GM19467 (cell line): Measurements from ENCODE around the gene ADAMTSL1.
A peak's percentile ranks its signal among the peaks of the same experiment; 100 is the strongest.

Source experiments
- ATAC-seq: cut with Tn5 transposase; IDR thresholded peaks from one replicate; pipeline ENCODE4 v1.9.1; 2021; ENCODE audit warnings: mild to moderate bottlenecking, moderate library complexity; ENCODE audit not compliant: unreplicated experiment

ADAMTSL1 gene

GRCh38 chr9:18848657-18849056 is 374.7 kb downstream of the ADAMTSL1 start:
- no peak for ATAC-seq

GRCh38 chr9:18849270-18849669 is 375.3 kb downstream of the ADAMTSL1 start:
- ATAC-seq: no peak

- no peak for ATAC-seq
Measured at GRCh38 chr9:18849890-18850677, 376.1 kb downstream of the ADAMTSL1 start.

DNA sequence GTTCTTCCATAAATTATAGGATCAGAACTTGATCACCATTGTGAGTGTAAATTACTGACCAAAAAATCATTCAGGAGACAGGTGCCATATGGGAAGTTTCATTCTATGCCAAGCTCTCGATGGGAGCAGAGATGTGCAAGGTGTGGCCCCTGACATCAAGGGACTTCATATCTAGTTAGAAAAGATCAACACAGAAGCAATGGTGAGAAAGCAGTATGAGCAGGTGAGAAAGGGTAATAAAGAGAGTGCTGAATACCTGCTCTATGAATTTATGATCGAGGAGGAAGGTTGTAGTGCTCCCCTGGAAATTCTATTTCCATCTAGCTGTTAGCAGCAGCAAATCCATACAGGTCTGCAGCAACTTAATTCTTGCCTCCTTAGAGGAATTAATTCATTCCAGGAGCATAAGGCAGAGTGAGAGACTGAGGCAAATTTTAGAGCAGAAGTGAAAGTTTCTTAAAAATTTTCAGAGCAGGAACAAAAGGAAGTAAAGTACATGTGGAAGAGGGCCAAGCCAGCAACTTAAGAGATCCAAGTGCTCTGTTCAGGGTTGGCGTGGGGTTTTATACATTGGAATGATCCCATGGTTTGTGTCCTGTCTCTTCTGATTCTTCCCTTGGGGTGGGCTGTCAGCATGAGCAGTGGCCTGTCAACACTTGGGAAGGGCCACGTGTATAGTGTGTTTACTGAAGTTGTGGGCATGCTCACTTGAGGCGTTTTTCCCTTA is 377.3 kb downstream of the ADAMTSL1 start:
- ATAC-seq: no peak

DNA sequence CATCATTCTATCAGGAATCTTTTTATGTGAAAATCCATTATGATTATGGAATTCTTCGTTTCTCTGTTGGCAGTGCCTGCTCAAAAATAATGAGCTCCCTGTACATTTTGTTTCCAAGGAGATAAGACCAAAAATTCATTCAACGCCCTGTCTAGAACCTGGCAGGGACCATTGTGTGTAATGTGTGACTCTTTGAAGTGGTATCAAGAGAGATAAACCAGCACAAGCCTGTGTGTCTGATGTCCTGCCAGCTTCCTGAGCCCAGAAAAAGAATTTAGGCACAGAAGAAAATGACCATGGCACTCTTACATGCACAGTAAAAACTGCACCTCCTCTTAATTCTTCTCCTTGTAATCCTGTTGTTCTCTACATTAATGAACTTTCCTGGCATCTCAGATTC is 381.7 kb downstream of the ADAMTSL1 start:
- no peak for ATAC-seq

DNA sequence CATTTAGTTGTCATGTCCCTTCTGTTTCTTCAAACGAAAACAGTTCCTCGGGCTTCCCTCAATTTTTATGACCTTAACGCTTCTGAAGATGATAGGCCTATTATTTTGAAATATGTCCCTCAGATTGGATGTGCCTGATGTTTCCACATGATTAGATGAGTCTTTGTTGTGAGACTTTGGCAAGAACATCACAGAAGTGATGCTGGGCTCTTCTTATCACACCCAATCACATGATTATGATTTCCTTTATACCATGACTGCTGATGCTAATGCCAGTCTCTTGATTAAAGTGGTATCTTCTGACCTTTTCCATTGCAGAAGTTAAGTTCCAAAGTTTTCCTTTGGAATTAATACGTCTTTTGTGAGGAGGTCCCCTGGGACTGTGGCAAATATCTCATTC is 383.4 kb downstream of the ADAMTSL1 start:
- ATAC-seq: no peak

- ATAC-seq: no peak
Measured at GRCh38 chr9:18857769-18858168, 383.8 kb downstream of the ADAMTSL1 start.

DNA sequence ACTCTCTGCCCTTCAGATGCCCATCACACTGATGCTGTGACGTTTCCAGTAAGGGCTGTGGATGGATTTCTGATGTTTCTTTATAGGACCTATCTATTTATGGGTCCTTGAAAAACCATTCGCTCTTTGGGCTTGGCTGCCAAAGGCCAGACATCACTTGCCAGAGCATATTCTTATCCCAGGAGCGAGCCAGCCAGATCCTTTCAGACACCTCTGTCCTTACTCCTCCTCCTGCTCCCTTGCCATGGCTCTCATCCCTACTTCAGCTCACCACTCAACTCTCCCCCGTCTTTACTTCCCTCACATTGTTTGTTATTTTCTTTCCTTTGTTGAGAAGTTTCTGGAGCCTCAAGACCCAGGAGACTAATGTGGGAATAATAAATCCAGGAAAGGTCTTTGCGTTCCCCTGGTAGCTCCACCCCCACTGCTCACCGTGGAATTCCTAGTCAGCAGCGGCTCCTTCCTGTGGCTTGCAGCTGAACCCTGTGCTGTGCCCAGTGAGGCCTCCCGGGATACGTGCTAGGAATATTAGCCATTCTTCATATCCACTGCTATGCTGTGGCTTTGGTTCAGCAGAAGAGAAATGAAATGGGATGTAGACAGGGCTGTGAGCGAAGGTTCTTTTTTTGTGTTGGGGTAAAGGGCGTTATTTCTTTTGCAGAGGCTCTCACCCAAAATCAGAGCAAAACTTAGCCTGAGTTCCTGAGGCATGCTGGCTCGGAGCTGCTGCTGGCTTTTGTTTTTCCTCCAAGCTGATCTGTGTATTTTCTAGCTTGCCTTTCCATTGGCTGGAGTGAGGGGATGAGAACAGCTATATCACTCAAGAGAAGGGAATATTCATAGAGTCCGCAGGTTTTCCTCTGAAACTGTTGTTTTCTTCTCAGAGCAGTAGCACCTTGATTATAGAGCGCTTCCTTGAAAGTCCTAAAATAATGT is 387.9 kb downstream of the ADAMTSL1 start:
- ATAC-seq: no peak

GRCh38 chr9:18863791-18864190 is 389.8 kb downstream of the ADAMTSL1 start:
- ATAC-seq: no peak

DNA sequence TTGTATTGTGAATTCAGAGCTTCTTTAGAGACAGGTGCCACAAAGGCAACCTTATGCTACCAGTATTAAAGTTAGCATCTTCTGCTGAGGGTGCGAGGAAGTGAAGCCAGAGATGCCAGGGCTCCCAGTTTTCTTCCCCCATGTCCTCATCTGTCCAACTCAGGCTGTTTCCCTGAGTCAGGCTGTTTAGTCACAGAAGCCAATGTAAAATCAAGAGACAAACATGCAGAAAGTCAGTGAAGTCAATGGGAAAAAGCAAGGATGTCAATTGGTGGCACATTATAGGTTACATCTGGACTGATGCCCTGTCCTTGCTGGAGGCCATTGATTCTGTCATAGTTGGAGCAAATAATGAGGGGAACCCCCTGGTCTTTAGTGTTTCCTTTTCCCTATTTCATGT is 390.6 kb downstream of the ADAMTSL1 start:
- ATAC-seq: no peak

DNA sequence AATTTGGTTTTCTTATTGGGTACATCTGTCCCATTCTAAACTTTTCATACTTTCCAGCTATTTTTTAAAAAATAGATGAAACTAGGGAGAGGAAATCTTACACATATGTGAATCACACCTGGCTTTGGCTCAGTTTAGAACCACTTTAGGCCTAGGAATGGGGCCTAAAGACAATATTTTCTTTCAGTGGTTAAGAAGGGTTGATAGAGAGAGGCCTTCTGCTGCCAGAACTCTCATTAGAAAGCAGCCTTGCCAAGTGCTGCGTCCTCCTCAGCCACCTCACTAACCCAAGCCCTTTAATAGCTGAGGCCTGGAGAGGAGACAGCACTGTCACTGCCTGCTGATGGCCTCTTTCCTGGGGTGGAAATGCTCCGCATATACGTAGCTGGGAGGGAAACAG is 391.6 kb downstream of the ADAMTSL1 start:
- ATAC-seq: no peak

DNA sequence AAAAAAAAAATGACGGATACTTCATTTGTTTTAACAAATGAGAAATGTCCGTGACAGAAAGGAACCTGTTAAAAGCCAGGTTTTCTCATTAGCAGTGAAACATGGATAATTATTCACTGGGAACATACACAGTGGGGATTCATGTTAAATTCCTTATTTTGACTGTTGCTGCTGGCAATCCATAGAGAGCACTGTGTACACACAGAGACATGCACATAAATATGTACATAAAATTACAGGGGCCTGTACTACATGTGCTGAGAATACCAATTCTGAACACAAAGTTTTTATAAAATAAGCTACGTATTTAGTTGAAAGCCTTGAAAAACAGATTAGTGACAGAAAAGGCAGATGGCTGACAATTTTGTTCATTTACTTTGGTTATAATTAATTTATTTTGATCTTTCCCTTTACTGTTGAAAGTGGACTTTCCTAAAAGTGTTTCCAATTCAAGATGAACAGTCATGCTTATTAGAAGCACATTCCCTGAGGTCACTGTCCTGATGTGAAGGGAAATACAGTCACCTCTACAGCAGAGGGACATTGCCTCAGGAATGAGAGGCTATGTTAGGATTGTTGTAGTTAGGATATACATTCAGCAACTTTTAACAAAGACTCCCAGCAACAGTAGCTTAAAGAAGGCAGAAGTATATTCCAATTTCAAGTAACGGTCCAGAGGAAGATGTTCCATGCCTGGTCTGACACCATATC is 392.3 kb downstream of the ADAMTSL1 start:
- ATAC-seq: no peak

DNA sequence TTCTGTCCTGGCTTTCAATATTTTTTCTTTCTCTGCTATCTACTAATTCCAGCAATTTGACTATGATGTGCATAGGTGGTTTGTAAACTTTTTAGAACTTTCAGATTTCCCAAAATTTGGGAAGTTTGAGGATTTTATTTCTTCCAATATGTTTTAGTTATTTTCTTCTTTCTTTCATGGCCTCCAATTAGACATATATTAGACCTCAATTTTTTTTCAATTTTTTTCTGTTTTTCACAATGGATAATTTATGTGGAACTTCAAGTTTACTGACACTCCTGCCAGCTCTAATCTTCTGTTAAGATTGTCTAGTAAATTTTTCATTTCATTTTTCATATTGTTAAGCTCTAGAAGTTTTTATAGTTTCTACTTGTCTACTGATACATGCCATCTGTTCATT is 395.8 kb downstream of the ADAMTSL1 start:
- no peak for ATAC-seq

GRCh38 chr9:18874069-18874468 is 400.1 kb downstream of the ADAMTSL1 start:
- ATAC-seq: no peak

DNA sequence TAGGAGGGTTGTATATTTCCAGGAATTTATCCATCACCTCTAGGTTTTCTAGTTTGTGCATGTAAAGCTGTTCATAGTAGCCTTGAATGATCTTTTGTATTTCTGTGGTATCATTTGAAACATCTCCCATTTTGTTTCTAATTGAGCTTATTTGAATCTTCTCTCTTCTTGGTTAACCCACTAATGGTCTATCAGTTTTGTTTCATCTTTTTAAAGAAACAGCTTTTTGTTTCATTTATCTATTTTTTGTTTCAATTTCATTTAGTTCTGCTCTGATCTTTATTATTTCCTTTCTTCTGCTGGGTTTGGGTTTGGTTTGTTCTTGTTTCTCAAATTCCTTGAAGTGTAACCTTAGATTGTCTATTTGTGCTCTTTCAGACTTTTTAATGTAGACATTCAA is 401.0 kb downstream of the ADAMTSL1 start:
- ATAC-seq: peak; percentile 68

DNA sequence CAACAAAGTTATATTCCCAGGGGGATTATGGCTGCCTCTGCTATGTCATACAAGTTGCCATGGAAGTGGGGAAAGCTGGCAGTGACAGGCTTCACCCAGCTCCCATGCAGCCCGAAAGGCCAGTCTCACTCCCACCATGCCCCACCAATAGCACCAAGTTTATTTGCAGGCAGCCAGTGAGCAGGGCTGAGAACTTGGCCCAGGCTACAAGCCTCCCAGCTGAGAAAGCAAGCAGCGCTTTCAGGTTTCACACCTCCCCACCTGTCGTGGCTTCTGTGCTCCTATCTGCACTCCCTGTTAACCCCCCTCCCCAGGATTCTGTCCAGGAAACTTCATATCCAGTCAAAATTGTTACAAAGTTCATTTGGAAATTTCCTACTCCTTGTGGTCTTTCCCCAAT is 404.0 kb downstream of the ADAMTSL1 start:
- no peak for ATAC-seq

- ATAC-seq: no peak
Measured at GRCh38 chr9:18881758-18882157, 407.8 kb downstream of the ADAMTSL1 start.

- no peak for ATAC-seq
Measured at GRCh38 chr9:18887546-18887945, 413.6 kb downstream of the ADAMTSL1 start.

- ATAC-seq: no peak
Measured at GRCh38 chr9:18888290-18888689, 414.3 kb downstream of the ADAMTSL1 start.

GRCh38 chr9:18889550-18889949 is 415.6 kb downstream of the ADAMTSL1 start:
- no peak for ATAC-seq

- peak; percentile 74 for ATAC-seq
Measured at GRCh38 chr9:18890372-18890771, 416.4 kb downstream of the ADAMTSL1 start.
